ENCODE measurements around the gene RTN4RL2. TPM values are rescaled to one million over a fixed set of nuclear protein-coding genes. Genes with fewer than 3 reads are reported as not detected.
"Not testable (repeated sequence)": the region's sequence is repeated elsewhere in the genome, so short reads cannot be mapped to it uniquely, and the experiment has no call there.

The RTN4RL2 gene
- total RNA-seq, 1 experiment from 2014 or later: 4.6 TPM

DNA sequence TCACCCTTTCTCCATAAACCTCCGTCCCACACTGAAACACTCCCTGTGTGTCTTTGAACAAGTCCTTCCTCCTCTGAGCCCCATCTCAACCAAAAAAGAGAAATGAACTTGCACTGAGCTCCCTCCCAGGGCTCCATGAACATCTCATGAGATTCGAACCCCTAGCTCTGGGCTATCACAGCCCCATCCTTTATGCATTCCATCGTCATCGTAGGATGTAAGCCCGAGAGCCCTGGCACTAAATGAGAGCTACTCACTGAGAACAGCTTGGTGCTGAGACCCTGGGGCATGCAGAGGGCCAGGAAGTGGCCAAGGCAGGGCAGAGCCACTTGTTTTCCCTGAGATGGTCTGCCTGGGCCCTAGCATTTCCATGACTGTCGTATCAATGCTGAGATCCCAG lies 20.5 kb upstream of the RTN4RL2 start:
- BruUV-seq (replicated peaks): no TSS peak

DNA sequence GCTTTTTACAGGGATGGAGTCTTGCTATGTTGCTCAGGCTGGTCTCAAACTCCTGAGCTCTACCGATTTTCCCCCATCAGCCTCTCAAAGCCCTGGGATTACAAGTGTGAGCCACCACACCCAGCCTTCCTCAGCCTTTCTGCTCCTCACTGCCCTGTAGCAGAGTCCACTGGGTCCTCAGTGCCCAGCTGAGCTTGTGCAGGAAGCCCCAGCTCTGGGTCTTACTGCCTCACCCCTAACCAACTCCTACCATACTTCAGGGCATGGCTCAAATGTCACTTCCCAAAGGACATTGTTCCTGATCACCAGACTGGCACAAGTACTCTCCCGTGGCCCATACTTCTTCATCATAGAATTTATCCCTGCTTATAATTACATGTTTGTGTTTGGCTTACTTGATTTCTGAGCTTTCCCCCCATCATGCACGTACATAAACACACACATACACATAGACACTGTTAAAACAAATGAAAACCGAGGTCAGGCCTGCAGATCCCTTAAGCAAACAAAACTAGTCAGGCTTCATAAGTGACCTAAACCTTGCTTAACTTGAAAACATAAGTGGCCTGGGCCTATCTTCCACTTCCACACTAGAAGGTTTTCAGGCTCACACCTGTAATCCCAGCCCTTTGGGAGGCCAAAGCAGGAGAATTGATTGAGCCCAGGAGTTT lies 19.4 kb upstream of the RTN4RL2 start:
- no peaks in the 10 kb centered on the region for H3K27me3 ChIP-seq (ENCODE audit: insufficient read depth, low read depth)
- peaks cover 12% of the 10 kb centered on the region; the same call in 1 of the 2 replicates for H3F3A ChIP-seq (ENCODE audit: insufficient read depth, low read depth)
- no peaks in the 10 kb centered on the region for H3K79me2 ChIP-seq (ENCODE audit: low read depth)
- no peak overlapping the region for H2AFZ ChIP-seq
- intact Hi-C loops (cut with micrococcal nuclease; ENCODE audit: unreplicated experiment): no loop called here
- peaks cover 36% of the 10 kb centered on the region for H3K4me1 ChIP-seq (replicated peaks; ENCODE audit: insufficient read depth)
- H3K9me3 ChIP-seq (ENCODE audit: insufficient read depth, low read depth): no peaks in the 10 kb centered on the region
- ChIA-PET POLR2A (ENCODE audit: unreplicated experiment) (no interaction called here), CTCF (interaction anchor here (0.7 kb wide), 1 partner anchor 13 kb away, joined by 4 read pairs; no protein-coding TSS in a partner anchor)
- no peaks in the 10 kb centered on the region for H3K9me2 ChIP-seq (ENCODE audit: insufficient read depth)
- no peak overlapping the region for H3K4me3 ChIP-seq
- H3K36me3 ChIP-seq (ENCODE audit: low read depth): no peaks in the 10 kb centered on the region
- no TSS peak for BruUV-seq (replicated peaks)
- TF ChIP-seq, protein P1, sequence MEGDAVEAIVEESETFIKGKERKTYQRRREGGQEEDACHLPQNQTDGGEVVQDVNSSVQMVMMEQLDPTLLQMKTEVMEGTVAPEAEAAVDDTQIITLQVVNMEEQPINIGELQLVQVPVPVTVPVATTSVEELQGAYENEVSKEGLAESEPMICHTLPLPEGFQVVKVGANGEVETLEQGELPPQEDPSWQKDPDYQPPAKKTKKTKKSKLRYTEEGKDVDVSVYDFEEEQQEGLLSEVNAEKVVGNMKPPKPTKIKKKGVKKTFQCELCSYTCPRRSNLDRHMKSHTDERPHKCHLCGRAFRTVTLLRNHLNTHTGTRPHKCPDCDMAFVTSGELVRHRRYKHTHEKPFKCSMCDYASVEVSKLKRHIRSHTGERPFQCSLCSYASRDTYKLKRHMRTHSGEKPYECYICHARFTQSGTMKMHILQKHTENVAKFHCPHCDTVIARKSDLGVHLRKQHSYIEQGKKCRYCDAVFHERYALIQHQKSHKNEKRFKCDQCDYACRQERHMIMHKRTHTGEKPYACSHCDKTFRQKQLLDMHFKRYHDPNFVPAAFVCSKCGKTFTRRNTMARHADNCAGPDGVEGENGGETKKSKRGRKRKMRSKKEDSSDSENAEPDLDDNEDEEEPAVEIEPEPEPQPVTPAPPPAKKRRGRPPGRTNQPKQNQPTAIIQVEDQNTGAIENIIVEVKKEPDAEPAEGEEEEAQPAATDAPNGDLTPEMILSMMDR (conservative IDR thresholded peaks at IDR 0.05): no peak
- no peak for TF ChIP-seq EZH2 (IDR thresholded peaks at IDR 0.05; ENCODE audit: low read depth)
- H4K20me1 ChIP-seq (ENCODE audit: insufficient read depth): no peaks in the 10 kb centered on the region
- peak in 1 of 2 experiments; percentile 67 for DNase-seq
- peak overlapping the region; percentile 4 for H3K4me2 ChIP-seq
- peak overlapping the region; percentile 9; the same call in 1 of the 2 replicates for H3K27ac ChIP-seq

More for the DNA sequence above, 20.5 kb upstream of the RTN4RL2 start:
- Histone ChIP-seq H3K4me1 (replicated peaks; ENCODE audit: insufficient read depth) (peaks cover 40% of the 10 kb centered on the region), H4K20me1 (ENCODE audit: insufficient read depth) (no peaks in the 10 kb centered on the region), H3K4me2 (no peak overlapping the region), H3K36me3 (ENCODE audit: low read depth) (no peaks in the 10 kb centered on the region), H3K79me2 (ENCODE audit: low read depth) (no peaks in the 10 kb centered on the region), H2AFZ (no peak overlapping the region), H3K27ac (no peak overlapping the region), H3F3A (ENCODE audit: insufficient read depth, low read depth) (peaks cover 15% of the 10 kb centered on the region; the same call in 1 of the 2 replicates), H3K9me3 (ENCODE audit: insufficient read depth, low read depth) (no peaks in the 10 kb centered on the region), H3K4me3 (no peak overlapping the region), H3K27me3 (ENCODE audit: insufficient read depth, low read depth) (no peaks in the 10 kb centered on the region), H3K9me2 (ENCODE audit: insufficient read depth) (no peaks in the 10 kb centered on the region)
- no peak for DNase-seq
- ChIA-PET CTCF (no interaction called here), POLR2A (ENCODE audit: unreplicated experiment) (no interaction called here)
- TF ChIP-seq, protein P1 (conservative IDR thresholded peaks at IDR 0.05): no peak
- TF ChIP-seq EZH2 (IDR thresholded peaks at IDR 0.05; ENCODE audit: low read depth): no peak
- intact Hi-C loops (cut with micrococcal nuclease; ENCODE audit: unreplicated experiment): no loop called here

DNA sequence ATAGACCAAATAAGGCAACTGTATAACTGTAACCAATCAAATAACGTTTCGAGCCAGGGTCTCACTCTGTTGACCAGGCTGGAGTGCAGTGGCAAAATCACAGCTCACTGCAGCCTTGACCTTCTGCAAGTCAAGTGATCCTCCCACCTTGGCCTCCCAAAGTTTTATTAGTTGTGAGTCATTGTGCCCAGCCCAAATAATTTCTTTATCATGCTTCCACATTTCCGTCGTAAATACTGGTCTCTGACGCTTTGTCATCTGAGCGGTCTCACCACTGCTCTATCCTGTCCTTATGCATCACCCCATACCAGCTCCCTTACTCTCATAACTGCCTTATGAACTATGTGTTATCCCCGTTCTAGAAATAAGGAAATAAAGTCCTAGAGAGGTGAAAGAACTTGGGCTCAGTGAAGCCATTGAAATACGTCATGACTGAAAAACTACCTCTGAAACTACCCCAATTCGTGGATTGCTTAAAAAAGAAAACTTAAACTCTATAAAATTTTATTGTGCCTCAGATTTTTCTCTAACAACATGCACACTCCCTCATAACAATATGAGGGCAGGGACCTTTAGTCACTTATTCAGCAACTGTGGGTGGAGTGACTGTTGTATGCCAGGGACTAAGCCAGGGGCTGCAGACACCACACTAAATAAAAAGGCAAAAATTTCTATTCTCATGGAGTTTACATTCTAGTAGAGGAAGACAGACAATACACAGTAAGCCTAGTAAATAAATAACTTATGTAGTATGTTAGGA lies 15.8 kb upstream of the RTN4RL2 start:
- H2AFZ ChIP-seq: no peak overlapping the region; the same call in 1 of the 2 replicates
- CTCF ChIA-PET: no interaction called here
- no peaks in the 10 kb centered on the region for H3K9me3 ChIP-seq (ENCODE audit: insufficient read depth, low read depth)
- TF ChIP-seq, protein P1 (conservative IDR thresholded peaks at IDR 0.05): no peak
- TF ChIP-seq EZH2 (IDR thresholded peaks at IDR 0.05; ENCODE audit: low read depth): no peak
- peak overlapping the region; percentile 62 for H3K27ac ChIP-seq
- peak overlapping the region; percentile 32 for H3K4me2 ChIP-seq
- BruUV-seq (replicated peaks): no TSS peak
- H3K27me3 ChIP-seq (ENCODE audit: insufficient read depth, low read depth): no peaks in the 10 kb centered on the region
- peaks cover 12% of the 10 kb centered on the region; the same call in 1 of the 2 replicates for H3F3A ChIP-seq (ENCODE audit: insufficient read depth, low read depth)
- peak in 1 of 2 experiments; percentile 93 for DNase-seq
- intact Hi-C loops (cut with micrococcal nuclease; ENCODE audit: unreplicated experiment): no loop called here
- no peaks in the 10 kb centered on the region for H4K20me1 ChIP-seq (ENCODE audit: insufficient read depth)
- H3K36me3 ChIP-seq (ENCODE audit: low read depth): no peaks in the 10 kb centered on the region
- POLR2A ChIA-PET (ENCODE audit: unreplicated experiment): no interaction called here
- peaks cover 36% of the 10 kb centered on the region for H3K4me1 ChIP-seq (replicated peaks; ENCODE audit: insufficient read depth)
- no peaks in the 10 kb centered on the region for H3K9me2 ChIP-seq (ENCODE audit: insufficient read depth)
- no peak overlapping the region for H3K4me3 ChIP-seq
- no peaks in the 10 kb centered on the region for H3K79me2 ChIP-seq (ENCODE audit: low read depth)

DNA sequence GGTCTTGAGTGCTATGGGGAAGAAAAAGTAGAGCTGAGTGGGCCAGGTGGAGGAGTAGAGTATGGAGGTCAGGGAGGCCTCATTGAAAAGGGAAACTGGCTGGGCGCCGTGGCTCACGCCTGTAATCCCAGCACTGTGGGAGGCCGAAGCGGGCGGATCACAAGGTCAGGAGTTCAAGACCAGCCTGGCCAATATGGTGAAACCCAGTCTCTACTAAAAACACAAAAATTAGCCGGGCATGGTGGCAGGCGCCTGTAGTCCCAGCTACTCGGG lies 15.3 kb upstream of the RTN4RL2 start:
- POLR2A ChIA-PET (ENCODE audit: unreplicated experiment); DNase-seq; H3K4me3 ChIP-seq; BruUV-seq (replicated peaks); H4K20me1 ChIP-seq (ENCODE audit: insufficient read depth); H2AFZ ChIP-seq; CTCF ChIA-PET; H3K9me3 ChIP-seq (ENCODE audit: insufficient read depth, low read depth); H3K79me2 ChIP-seq (ENCODE audit: low read depth); intact Hi-C loops (cut with micrococcal nuclease; ENCODE audit: unreplicated experiment); H3K36me3 ChIP-seq (ENCODE audit: low read depth); H3K27me3 ChIP-seq (ENCODE audit: insufficient read depth, low read depth); H3K9me2 ChIP-seq (ENCODE audit: insufficient read depth): not testable (repeated sequence)
- peak overlapping the region; percentile 62 for H3K27ac ChIP-seq
- H3F3A ChIP-seq (ENCODE audit: insufficient read depth, low read depth): peaks cover 12% of the 10 kb centered on the region; the same call in 1 of the 2 replicates
- peaks cover 36% of the 10 kb centered on the region for H3K4me1 ChIP-seq (replicated peaks; ENCODE audit: insufficient read depth)
- peak overlapping the region; percentile 32 for H3K4me2 ChIP-seq

Data from PC-9 (cell line).